HEK293T (cell line): ENCODE data around the gene ZNF26.

Source experiments
- ARNT ChIP-seq: fragments of 450-650 bp; IDR thresholded peaks from 2 replicates; pipeline ENCODE4 v1.6.1; 2017; ENCODE audit warnings: mild to moderate bottlenecking
- BHLHE40 ChIP-seq: fragments of 450-650 bp; IDR thresholded peaks from 2 replicates; pipeline ENCODE4 v1.6.1; 2016; ENCODE audit warnings: mild to moderate bottlenecking, moderate library complexity, borderline replicate concordance
- CTBP1 ChIP-seq: fragments of 450-650 bp; IDR thresholded peaks from 2 replicates; pipeline ENCODE4 v1.6.1; 2016; ENCODE audit warnings: borderline replicate concordance
- ELF4 ChIP-seq: fragments of 450-650 bp; IDR thresholded peaks from 2 replicates; pipeline ENCODE4 v1.6.1; 2017; ENCODE audit warnings: antibody characterized with exemption
- FOXA1 ChIP-seq: fragments of 450-650 bp; IDR thresholded peaks from 2 replicates; pipeline ENCODE4 v1.6.1; 2016; ENCODE audit warnings: mild to moderate bottlenecking
- FOXK2 ChIP-seq: fragments of 450-650 bp; IDR thresholded peaks from 2 replicates; pipeline ENCODE4 v1.6.1; 2016; ENCODE audit warnings: mild to moderate bottlenecking
- FOXM1 ChIP-seq: fragments of 450-650 bp; IDR thresholded peaks from 2 replicates; pipeline ENCODE4 v1.6.1; 2017; ENCODE audit warnings: mild to moderate bottlenecking, borderline replicate concordance
- LEF1 ChIP-seq: fragments of 450-650 bp; IDR thresholded peaks from 2 replicates; pipeline ENCODE4 v1.6.1; 2017; ENCODE audit warnings: mild to moderate bottlenecking, borderline replicate concordance
- NFRKB ChIP-seq: fragments of 450-650 bp; IDR thresholded peaks from 2 replicates; pipeline ENCODE4 v1.6.1; 2016; ENCODE audit warnings: mild to moderate bottlenecking, moderate library complexity
- PKNOX1 ChIP-seq: fragments of 450-650 bp; IDR thresholded peaks from 2 replicates; pipeline ENCODE4 v1.6.1; 2016
- SP1 ChIP-seq: fragments of 450-650 bp; IDR thresholded peaks from 2 replicates; pipeline ENCODE4 v1.6.1; 2017
- SUZ12 ChIP-seq: fragments of 450-650 bp; IDR thresholded peaks from 2 replicates; pipeline ENCODE4 v1.6.1; 2016; ENCODE audit warnings: mild to moderate bottlenecking
- TARDBP ChIP-seq: fragments of 450-650 bp; IDR thresholded peaks from 2 replicates; pipeline ENCODE4 v1.6.1; 2016
- ZNF384 ChIP-seq: fragments of 450-650 bp; IDR thresholded peaks from 2 replicates; pipeline ENCODE4 v1.6.1; 2016

DNA sequence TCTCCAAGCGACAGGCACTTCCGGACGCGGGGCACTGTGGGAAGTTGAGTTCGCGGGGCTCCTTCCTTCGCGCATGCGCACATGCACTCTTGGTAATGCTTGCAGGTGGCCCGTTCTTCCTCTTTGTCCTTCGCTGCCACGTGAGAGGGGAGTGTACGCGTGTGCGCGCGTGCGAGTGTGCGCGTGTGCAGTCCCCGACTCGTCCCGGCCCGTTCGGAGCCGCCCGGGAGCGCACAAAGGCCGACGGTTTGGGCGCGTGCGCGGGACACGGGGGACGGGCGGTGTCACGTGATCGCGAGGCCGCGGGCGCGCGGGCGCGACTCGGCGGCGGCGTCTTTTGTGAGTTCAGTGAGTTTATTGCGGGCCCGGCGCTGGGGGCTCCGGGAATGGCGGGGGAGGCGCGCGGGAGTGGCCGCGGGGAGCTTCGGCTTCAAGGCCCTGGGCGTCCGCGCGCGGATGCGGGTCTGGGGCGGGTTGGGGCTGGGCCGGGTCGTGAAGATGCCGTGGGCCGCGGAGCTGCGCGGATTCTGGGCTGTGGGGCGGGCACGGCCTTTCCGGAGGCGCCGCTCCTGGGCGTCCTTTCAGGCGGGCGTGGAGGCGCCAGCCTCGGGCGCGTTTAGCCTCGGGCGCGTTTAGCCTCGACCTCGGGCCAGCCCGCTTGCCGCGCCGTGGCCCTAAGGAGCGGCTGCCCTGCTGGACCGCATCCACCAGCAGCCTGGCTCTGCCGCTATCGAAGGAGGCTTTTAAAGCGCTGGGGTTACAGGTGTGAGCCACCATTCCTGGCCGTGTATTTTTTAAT is 51.2 kb downstream of the ZNF26 start, which contains the start of gene ZNF84:
- TF ChIP-seq BHLHE40 (no peak), SP1 (no peak), FOXA1 (no peak), SUZ12 (no peak), NFRKB (no peak), ARNT (no peak), PKNOX1 (no peak), FOXK2 (no peak), LEF1 (no peak), CTBP1 (no peak), ELF4 (0 out of 2 replicates have a peak, but pooled peaks have one; percentile 18), ZNF384 (no peak), FOXM1 (no peak), TARDBP (no peak)
